Body of pancreas (tissue), 4 donors: ENCODE data around the gene ACER3. TPM values are rescaled to one million over a fixed set of nuclear protein-coding genes. Genes with fewer than 3 reads are reported as not detected.
A peak's percentile ranks its signal among the peaks of the same experiment; 100 is the strongest.

Experiments
- ATAC-seq: fragments of 150-250 bp; one replicate; pipeline ENCODE4 v1.9.1; 2016
- DNase-seq, 4 donors: peaks; one replicate each; pipeline ENCODE4 v3.0.0-alpha.2; 2019
- H3K27ac ChIP-seq, 4 donors: fragments of 200-600 bp; sonication (generic); 1 replicate in 3 of 4; 2 replicates in 1 of 4; pipeline versions ENCODE4 v1.5.1 to v1.6.1; 2016 to 2019; ENCODE audit warnings: mild to moderate bottlenecking in 1 of 4, mixed read lengths in 1 of 4, moderate library complexity in 1 of 4
- H3K27me3 ChIP-seq, 2 donors: fragments of 200-600 bp; sonication (generic); one replicate each; pipeline ENCODE4 v1.6.0; 2016; ENCODE audit warnings: mild to moderate bottlenecking in 1 of 2
- H3K36me3 ChIP-seq, 2 donors: fragments of 200-600 bp; sonication (generic); replicated peaks in 1 of 2; 2 replicates each; pipeline ENCODE4 v1.5.1; 2016; ENCODE audit warnings: low read depth in 2 of 2; ENCODE audit not compliant: insufficient read depth in 1 of 2
- H3K4me1 ChIP-seq: fragments of 200-600 bp; sonication (generic); one replicate; pipeline ENCODE4 v1.6.0; 2016
- H3K4me3 ChIP-seq, 2 donors: fragments of 200-600 bp; sonication (generic); 1 replicate in 1 of 2; 2 replicates in 1 of 2; pipeline ENCODE4 v1.5.1; 2016 to 2019
- H3K9me3 ChIP-seq, 3 donors: fragments of 200-600 bp; sonication (generic); 1 replicate in 2 of 3; 2 replicates in 1 of 3; pipeline ENCODE4 v1.5.1; 2016
- CTCF ChIP-seq, 7 experiments: fragments of 450-650 bp in 4 of 7; fragments of 200-600 bp in 3 of 7; sonication (generic) in 3 of 7; IDR thresholded peaks; one replicate each; pipeline ENCODE4 v1.5.1; 2016 to 2019; ENCODE audit warnings: antibody characterized with exemption in 7 of 7
- POLR2A ChIP-seq, 3 donors: fragments of 450-650 bp; IDR thresholded peaks; one replicate each; pipeline ENCODE4 v1.6.1; 2016; ENCODE audit warnings: antibody characterized with exemption in 3 of 3, mild to moderate bottlenecking in 2 of 3
- WGBS, 2 donors: methylation state at CpG; one replicate each; pipeline ENCODE4 v1.1.5; 2017; 5-methylcytosine and 5-hydroxymethylcytosine counted together
- intact Hi-C: fragments of 100-400 bp; cut with DNase I; formaldehyde crosslinking; loops from one replicate; pipeline ENCODE4 v1.15.1; 2023
- total RNA-seq, 2 donors: library from RNA; depleted of rRNA; stranded (reverse); fragments of >200 nt; gene quantifications; one replicate each; pipeline ENCODE4 v1.1.0, GENCODE V29; 2016

The ACER3 gene
- total RNA-seq, 2 donors from 2014 or later, result 4.6 to 5.2 TPM

- peaks cover 26% of the 10 kb centered on the region for H3K4me1 ChIP-seq
- no peak for TF ChIP-seq POLR2A (IDR thresholded peaks at IDR 0.05)
- no peak for TF ChIP-seq CTCF (IDR thresholded peaks at IDR 0.05)
- 26 to 27% methylated on average over 5 of the region's 5 CpGs for WGBS, 2 donors
- intact Hi-C loops, result loop anchor here (5.0 kb wide), 1 partner anchor 113 kb away; no protein-coding TSS in a partner anchor
- H3K36me3 ChIP-seq, result no peaks in the 10 kb centered on the region
- H3K27me3 ChIP-seq, result peaks cover 0 to 5% of the 10 kb centered on the region in 2 donors
- H3K4me3 ChIP-seq, result no peak overlapping the region
- DNase-seq, result peak in 3 of 4 donors; percentile 22 to 46 (median 34)
- no peak overlapping the region for H3K27ac ChIP-seq
- no peaks in the 10 kb centered on the region for H3K9me3 ChIP-seq
- no peak for ATAC-seq
Measured at GRCh38 chr11:77035580-77035979, 174.9 kb downstream of the ACER3 start.

GRCh38 chr11:77036398-77036797, 175.7 kb downstream of the ACER3 start:
- peaks cover 26% of the 10 kb centered on the region for H3K4me1 ChIP-seq
- intact Hi-C loops, result loop anchor here (5.0 kb wide), 1 partner anchor 114 kb away; no protein-coding TSS in a partner anchor
- TF ChIP-seq CTCF (IDR thresholded peaks at IDR 0.05), result no peak
- TF ChIP-seq POLR2A (IDR thresholded peaks at IDR 0.05), result no peak
- ATAC-seq (no peak), DNase-seq (no peak)
- H3K27me3 ChIP-seq, result peaks cover 0 to 5% of the 10 kb centered on the region in 2 donors
- no peaks in the 10 kb centered on the region for H3K9me3 ChIP-seq
- no peak overlapping the region for H3K4me3 ChIP-seq
- no peaks in the 10 kb centered on the region for H3K36me3 ChIP-seq
- no peak overlapping the region for H3K27ac ChIP-seq
- WGBS, 2 donors, result 17 to 28% methylated on average over 5 of the region's 5 CpGs

DNA sequence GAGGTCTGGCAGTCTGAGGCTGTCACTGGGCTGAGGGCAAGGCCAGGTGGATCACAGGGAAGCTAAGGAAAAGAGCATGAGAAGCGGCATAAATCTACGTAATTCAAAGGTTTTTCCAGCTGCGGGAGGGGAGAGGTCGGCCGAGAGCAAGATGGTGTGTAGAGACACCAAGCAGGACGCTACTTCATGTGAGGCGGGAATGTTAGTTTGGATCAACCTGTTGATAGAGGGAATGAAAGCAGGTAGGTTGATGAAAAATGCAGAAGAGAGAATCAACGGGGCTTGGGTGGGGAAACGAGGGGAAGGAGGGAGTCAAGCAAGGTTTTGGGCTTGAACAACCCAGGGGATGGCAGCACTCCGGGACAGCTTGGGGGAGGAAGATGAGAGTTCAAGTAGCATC, 176.3 kb downstream of the ACER3 start:
- H3K27ac ChIP-seq, result no peak overlapping the region
- H3K4me1 ChIP-seq, result peaks cover 26% of the 10 kb centered on the region
- TF ChIP-seq CTCF (IDR thresholded peaks at IDR 0.05) (no peak), POLR2A (IDR thresholded peaks at IDR 0.05) (no peak)
- intact Hi-C loops, result loop anchor here (5.0 kb wide), 1 partner anchor 115 kb away; no protein-coding TSS in a partner anchor
- H3K27me3 ChIP-seq, result peaks cover 0 to 5% of the 10 kb centered on the region in 2 donors
- H3K4me3 ChIP-seq, result no peak overlapping the region
- no peak for ATAC-seq
- H3K9me3 ChIP-seq, result no peaks in the 10 kb centered on the region
- no peak for DNase-seq
- H3K36me3 ChIP-seq, result no peaks in the 10 kb centered on the region
- WGBS, 2 donors, result 70 to 79% methylated on average over 10 of the region's 10 CpGs

GRCh38 chr11:77038029-77038824, 177.5 kb downstream of the ACER3 start:
- 76 to 82% methylated on average over 10 of the region's 10 CpGs for WGBS, 2 donors
- no peak for ATAC-seq
- DNase-seq, result no peak
- Histone ChIP-seq H3K9me3 (no peaks in the 10 kb centered on the region), H3K36me3 (no peaks in the 10 kb centered on the region), H3K27me3 (peaks cover 0 to 5% of the 10 kb centered on the region in 2 donors), H3K27ac (no peak overlapping the region), H3K4me3 (no peak overlapping the region), H3K4me1 (peaks cover 26% of the 10 kb centered on the region)
- TF ChIP-seq CTCF (IDR thresholded peaks at IDR 0.05), result no peak
- intact Hi-C loops, result loop anchor here (5.0 kb wide), 1 partner anchor 116 kb away; no protein-coding TSS in a partner anchor
